ENCODE data around the gene TTC8. TPM values are rescaled to one million over a fixed set of nuclear protein-coding genes. Genes with fewer than 3 reads are reported as not detected.

Gene TTC8
- total RNA-seq, 1 experiment from 2014 or later = 12.4 TPM

DNA sequence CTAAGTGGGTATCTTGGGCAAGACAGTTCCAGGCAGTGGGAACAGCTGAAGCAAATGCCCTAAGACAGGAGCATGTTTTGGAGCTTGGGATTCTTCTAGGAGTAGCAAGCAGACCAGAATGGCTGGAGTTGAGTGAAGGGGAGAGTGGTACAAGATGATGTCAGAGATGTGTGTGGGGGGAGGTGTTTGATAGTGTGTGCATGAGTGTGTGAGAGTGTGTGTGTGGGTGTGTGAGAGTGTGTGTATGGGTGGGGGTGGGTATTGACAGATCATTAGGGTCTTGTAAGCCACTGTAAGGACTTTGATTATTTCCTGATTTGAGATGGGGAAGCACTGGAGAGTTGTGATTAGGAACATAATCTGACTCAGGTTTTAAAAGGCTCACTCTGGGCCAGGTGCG is 78.4 kb downstream of the TTC8 start:
- no peaks in the 10 kb centered on the region for H3K4me1 ChIP-seq (ENCODE audit: control insufficient read depth, insufficient read depth, low read length)
- H3K4me3 ChIP-seq (ENCODE audit: low read depth in 2 of 2, low read length in 2 of 2) = no peak overlapping the region
- no peaks in the 10 kb centered on the region for H3K9me3 ChIP-seq (ENCODE audit: control insufficient read depth, insufficient read depth, low read depth, low read length)
- no peaks in the 10 kb centered on the region for H3K36me3 ChIP-seq (ENCODE audit: control insufficient read depth, insufficient read depth, low read length)
- DNase-seq (ENCODE audit: low read depth, low spot score) (no peak), ATAC-seq (no peak)
- intact Hi-C loops (cut with micrococcal nuclease; ENCODE audit: unreplicated experiment) (no loop called here), in situ Hi-C loops (cut with HindIII; ENCODE audit: low pct_unique_long_range_greater_than_20kb, low sequenced_read_pairs) (no loop called here)
- no peaks in the 10 kb centered on the region for H3K27me3 ChIP-seq (ENCODE audit: control insufficient read depth, insufficient read depth, low read length)
- ChIA-PET POLR2A (no interaction called here), CTCF (no interaction called here)
- H3K27ac ChIP-seq (ENCODE audit: low read length) = no peak overlapping the region
- no TSS peak for BruUV-seq (replicated peaks)
- TF ChIP-seq, protein P1, sequence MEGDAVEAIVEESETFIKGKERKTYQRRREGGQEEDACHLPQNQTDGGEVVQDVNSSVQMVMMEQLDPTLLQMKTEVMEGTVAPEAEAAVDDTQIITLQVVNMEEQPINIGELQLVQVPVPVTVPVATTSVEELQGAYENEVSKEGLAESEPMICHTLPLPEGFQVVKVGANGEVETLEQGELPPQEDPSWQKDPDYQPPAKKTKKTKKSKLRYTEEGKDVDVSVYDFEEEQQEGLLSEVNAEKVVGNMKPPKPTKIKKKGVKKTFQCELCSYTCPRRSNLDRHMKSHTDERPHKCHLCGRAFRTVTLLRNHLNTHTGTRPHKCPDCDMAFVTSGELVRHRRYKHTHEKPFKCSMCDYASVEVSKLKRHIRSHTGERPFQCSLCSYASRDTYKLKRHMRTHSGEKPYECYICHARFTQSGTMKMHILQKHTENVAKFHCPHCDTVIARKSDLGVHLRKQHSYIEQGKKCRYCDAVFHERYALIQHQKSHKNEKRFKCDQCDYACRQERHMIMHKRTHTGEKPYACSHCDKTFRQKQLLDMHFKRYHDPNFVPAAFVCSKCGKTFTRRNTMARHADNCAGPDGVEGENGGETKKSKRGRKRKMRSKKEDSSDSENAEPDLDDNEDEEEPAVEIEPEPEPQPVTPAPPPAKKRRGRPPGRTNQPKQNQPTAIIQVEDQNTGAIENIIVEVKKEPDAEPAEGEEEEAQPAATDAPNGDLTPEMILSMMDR (IDR thresholded peaks at IDR 0.05) = no peak
- no peak for TF ChIP-seq TCF7L2 (IDR thresholded peaks at IDR 0.05; ENCODE audit: low read depth, low read length)
- TF ChIP-seq SIN3A (IDR thresholded peaks at IDR 0.05; ENCODE audit: borderline replicate concordance, insufficient read depth, low read depth, low read length) = no peak
- TF ChIP-seq POLR2AphosphoS5 (IDR thresholded peaks at IDR 0.05; ENCODE audit: low read depth, low read length) = no peak
- TF ChIP-seq, protein P2, sequence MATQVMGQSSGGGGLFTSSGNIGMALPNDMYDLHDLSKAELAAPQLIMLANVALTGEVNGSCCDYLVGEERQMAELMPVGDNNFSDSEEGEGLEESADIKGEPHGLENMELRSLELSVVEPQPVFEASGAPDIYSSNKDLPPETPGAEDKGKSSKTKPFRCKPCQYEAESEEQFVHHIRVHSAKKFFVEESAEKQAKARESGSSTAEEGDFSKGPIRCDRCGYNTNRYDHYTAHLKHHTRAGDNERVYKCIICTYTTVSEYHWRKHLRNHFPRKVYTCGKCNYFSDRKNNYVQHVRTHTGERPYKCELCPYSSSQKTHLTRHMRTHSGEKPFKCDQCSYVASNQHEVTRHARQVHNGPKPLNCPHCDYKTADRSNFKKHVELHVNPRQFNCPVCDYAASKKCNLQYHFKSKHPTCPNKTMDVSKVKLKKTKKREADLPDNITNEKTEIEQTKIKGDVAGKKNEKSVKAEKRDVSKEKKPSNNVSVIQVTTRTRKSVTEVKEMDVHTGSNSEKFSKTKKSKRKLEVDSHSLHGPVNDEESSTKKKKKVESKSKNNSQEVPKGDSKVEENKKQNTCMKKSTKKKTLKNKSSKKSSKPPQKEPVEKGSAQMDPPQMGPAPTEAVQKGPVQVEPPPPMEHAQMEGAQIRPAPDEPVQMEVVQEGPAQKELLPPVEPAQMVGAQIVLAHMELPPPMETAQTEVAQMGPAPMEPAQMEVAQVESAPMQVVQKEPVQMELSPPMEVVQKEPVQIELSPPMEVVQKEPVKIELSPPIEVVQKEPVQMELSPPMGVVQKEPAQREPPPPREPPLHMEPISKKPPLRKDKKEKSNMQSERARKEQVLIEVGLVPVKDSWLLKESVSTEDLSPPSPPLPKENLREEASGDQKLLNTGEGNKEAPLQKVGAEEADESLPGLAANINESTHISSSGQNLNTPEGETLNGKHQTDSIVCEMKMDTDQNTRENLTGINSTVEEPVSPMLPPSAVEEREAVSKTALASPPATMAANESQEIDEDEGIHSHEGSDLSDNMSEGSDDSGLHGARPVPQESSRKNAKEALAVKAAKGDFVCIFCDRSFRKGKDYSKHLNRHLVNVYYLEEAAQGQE (IDR thresholded peaks at IDR 0.05; ENCODE audit: insufficient read depth in 1 of 2, low read depth in 2 of 2, low read length in 1 of 2) = no peak

DNA sequence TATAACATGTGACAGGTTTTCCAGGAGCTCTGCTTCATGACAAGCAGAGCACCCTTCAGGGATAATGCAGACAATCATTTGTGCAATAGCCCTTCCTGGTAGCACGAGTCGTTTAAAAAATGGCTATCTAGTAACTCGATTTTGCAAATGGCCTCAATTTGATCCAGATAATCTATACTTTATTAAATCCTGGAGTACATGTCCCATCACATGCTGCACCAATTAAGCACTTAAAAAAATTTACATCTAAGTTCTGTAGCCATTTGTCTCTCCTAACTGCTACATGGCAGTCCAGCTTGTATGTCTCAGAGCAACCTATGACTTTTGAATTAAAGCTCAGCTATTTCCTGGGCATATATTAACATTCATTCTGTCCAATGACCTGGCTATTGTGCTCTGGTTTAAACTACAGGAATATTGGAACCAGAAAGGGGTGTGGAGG is 79.8 kb downstream of the TTC8 start:
- ATAC-seq = no peak
- CTCF ChIA-PET = interaction anchor here (0.6 kb wide), 1 partner anchor 1035 kb away, joined by 3 read pairs; no protein-coding TSS in a partner anchor
- Histone ChIP-seq H3K27ac (ENCODE audit: low read length) (no peak overlapping the region), H3K27me3 (ENCODE audit: control insufficient read depth, insufficient read depth, low read length) (no peaks in the 10 kb centered on the region), H3K9me3 (ENCODE audit: control insufficient read depth, insufficient read depth, low read depth, low read length) (no peaks in the 10 kb centered on the region), H3K4me3 (ENCODE audit: low read depth in 2 of 2, low read length in 2 of 2) (no peak overlapping the region), H3K4me1 (ENCODE audit: control insufficient read depth, insufficient read depth, low read length) (no peaks in the 10 kb centered on the region), H3K36me3 (ENCODE audit: control insufficient read depth, insufficient read depth, low read length) (no peaks in the 10 kb centered on the region)
- POLR2A ChIA-PET = no interaction called here
- no TSS peak for BruUV-seq (replicated peaks)
- intact Hi-C loops (cut with micrococcal nuclease; ENCODE audit: unreplicated experiment) = no loop called here
- in situ Hi-C loops (cut with HindIII; ENCODE audit: low pct_unique_long_range_greater_than_20kb, low sequenced_read_pairs) = no loop called here
- TF ChIP-seq SIN3A (IDR thresholded peaks at IDR 0.05; ENCODE audit: borderline replicate concordance, insufficient read depth, low read depth, low read length) = no peak
- TF ChIP-seq, protein P2 (IDR thresholded peaks at IDR 0.05; ENCODE audit: insufficient read depth in 1 of 2, low read depth in 2 of 2, low read length in 1 of 2) = no peak
- TF ChIP-seq, protein P1 (IDR thresholded peaks at IDR 0.05) = no peak
- no peak for TF ChIP-seq TCF7L2 (IDR thresholded peaks at IDR 0.05; ENCODE audit: low read depth, low read length)
- no peak for DNase-seq (ENCODE audit: low read depth, low spot score)
